HG03439 (cell line): ENCODE data around the gene CEBPG.

Source experiments
- ATAC-seq: cut with Tn5 transposase; IDR thresholded peaks from one replicate; pipeline ENCODE4 v1.9.1; 2021; ENCODE audit warnings: mild to moderate bottlenecking, moderate library complexity; ENCODE audit not compliant: unreplicated experiment

CEBPG gene

DNA sequence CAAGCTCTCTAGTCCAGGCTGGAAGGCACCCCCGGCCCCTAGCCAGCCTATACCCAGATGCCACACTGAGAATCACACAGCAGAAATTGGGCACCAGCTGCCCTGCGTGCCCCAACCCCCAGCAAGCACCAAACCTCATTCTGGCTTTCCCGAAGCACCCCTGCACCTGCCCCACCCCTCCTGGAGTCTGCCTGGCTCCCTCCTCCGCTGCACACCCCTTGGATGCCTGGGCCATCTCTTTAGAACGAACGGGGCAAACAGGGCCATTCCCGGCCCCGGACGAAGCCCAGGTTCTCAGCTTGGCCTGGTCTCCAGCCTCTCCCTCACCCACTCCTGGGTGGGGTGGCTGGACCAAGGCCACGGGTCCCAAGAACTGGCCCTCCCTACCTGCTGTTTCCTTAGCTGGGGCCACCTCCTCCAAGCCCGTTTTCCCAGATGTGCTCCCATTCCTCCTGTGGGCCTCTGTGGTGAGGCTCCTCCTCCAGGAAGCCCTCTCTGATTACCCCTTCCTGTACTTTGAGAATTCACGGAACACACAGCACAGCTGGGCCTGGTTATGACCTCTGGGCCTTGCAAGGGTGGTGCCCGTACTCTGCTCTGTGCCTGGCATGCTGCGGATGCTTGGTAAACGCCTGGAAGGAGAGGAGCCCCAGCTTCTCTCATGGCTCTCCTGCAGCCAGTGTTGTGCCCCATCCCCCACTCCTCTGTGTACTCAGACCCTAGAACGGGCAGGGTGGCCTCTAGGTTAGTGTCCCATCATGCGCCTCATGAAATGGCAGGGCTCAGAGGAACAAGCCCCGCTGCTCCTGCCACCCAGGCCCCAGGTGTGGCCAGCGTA, 21.4 kb downstream of the CEBPG start:
- ATAC-seq: no peak

DNA sequence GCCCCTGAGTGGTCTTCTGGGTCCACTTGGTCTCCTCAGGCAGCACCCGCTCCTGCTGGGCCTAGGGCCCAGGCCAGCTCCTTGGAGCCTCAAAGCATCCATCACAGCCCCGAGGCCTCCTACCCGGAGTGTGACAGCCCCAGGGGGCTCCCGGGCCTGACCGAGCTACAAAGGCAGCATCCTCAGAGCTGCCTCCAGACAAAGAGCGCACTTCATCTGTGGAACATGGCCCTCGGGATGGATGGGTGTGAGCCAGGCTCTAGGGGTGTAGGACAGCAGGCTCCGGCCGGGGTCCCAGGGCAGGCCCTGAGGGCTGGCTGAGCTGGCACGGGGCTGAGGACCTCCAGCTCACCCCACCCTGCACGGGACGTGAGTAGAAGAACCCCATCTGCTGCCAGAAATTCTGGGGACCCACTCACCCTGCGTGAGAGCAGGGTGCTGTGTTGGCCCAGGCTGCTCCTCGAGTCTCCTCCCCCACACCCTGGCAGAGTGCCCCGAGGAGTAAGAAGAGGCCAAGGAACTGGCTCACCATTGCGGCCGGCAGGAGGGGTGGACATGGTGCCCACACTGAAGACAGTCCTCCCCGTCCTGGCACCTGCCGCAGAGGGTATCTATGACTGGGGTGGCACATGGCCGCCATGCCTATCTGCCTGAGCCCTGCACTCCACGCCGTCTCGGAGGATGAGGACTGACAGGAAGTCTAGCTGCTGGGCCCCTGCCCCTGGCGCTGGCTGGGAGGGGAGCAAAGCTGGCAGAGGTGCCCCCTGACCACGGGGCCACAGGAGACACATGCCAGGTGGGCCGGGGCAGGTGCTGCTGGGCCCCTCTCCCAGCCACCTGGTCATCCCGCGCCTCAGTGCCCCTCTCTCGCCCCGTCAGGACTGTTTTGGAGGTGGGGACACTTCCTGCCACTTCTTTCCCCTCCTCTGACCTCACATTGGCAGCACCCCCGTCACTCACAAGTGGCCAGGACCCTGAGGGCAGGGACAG, 22.3 kb downstream of the CEBPG start:
- no peak for ATAC-seq

DNA sequence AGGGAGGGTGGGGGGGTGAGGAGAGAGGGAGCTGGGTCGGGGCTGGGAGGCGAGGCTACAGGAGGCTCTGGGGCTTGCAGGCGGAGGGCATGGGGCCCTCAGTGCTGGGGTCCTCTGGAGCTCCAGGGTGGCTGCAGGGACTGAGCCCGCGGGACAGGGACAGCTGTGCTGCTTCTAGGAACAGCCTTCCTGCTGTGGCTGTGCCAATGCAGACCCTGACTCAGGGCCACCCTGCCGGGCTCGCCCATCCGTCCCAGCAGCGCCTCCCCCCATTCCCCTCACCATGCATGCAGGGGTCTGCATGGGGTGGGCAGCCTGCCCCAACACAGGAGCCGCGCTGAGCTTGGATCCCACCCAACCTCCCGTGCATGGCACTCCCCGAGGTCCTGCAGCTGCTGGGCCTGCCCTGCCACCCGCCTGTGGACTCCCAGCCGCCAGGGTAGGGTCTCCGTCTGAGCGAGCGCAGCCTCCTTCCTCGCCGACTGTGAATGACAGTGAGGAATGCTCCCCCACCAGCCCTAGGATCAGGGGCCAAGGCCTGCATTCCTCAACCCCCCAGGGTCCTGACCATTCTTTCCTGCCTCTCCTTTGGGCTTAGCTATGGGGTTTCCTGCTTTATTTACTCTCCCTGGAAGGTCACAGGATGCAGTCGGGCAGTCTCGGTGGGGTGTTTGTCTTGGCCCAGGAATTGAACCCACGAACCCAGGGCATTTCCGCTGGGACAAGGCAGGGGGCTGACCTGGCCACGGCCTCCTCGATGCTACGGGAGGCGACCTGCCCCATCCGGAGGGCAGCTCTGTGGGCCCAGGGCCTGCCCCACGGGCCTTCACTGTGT, 23.4 kb downstream of the CEBPG start:
- ATAC-seq: no peak

DNA sequence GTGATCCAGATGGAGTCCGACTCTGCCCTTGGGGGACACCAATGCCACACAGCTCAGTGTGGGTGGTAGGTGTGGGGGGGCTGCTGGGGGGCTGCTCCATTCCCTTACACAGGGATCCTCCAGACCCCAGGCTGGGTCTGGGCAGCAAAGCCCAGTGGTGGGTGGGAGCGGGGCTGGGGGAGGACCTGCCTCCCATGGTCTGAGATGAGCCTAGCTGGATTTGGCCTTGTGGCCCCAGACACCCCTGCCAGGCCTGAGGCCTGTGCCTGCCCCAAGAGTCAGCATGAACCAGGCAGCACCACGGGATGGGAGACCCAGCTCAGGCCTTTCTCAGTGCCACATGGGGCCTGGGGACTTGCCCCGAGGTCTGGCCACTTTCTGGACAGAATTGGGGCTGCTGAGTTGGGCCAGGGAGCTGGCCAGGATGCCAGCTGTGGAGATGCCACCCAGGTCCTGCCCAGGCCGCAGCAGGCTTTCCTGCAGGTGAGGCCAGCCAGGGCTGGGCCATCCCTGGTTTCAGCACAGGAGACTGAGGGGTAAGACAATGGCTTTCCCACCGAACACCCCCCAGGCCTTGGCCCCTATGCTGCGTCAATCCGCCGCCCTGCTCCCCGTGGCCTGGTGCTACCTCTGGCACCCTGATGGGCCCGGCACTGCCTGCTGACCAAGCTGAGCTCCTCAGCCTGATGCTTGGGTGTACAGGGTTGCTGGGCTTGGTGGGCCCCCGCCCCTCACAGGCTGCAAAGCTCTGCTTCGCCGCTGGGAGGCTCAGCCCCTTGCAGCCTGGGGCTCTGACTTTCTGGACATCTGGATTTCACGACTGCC, 24.2 kb downstream of the CEBPG start:
- ATAC-seq: no peak

DNA sequence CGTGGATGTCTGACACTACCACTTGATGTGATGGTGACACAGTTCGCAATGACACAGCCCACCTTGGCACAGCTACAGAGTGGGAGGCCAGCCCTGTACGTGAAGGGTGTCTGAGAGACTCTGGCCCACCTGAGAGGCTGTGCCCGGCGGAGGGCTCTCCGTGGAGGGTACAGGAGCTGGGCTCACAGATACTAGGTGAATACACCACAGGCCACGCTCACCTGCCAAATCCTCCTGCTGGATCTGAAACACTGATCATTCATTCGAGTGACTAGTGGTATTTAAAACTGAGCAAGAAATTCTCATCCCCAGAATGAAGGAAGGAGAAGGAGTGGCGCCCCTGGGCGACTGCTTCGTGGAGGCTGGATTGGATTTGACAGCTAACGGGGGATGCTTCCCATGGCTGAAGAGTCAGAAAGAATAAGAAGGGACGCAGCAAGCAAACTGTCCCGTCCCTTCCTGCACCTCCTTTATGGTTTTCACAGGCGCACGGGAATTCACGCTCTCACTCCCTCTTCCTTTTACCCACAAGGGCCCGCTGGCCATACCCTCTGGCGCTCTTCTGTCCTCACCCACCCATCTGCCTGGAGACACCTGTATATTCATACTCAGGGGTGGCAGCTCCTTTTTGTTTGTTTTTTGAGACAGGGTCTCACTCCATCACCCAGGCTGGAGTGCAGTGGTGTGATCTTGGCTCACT, 25.0 kb downstream of the CEBPG start:
- no peak for ATAC-seq

DNA sequence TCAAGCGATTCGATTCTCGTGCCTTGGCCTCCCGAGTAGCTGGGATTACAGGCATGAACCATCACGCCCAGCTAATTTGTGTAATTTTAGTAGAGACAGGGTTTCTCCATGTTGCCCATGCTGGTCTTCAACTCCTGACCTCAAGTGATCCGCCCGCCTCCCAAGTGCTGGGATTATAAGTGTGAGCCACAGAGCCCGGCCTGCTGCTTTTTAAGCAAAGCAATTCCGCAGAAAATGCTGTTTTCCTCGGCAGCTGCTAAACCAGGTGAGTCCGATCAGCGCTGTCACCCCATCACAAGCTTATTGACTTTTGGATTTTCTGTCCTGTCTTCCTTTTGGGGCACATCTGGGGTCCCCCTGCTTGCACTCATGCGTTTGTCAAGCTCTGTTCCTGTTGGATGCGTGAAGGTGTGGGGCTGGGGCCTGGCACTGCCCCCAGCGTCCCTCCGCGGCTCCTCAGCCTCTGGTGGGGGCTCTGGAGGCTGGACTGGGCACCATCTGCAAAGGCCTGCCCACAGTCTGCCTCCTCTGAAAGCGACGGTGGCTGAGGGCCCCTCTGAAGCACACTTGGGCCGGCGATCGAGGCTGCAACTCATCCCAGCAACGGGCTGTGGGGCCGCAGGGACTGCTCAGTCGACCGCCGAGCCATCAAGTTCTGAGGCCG, 25.7 kb downstream of the CEBPG start:
- no peak for ATAC-seq

DNA sequence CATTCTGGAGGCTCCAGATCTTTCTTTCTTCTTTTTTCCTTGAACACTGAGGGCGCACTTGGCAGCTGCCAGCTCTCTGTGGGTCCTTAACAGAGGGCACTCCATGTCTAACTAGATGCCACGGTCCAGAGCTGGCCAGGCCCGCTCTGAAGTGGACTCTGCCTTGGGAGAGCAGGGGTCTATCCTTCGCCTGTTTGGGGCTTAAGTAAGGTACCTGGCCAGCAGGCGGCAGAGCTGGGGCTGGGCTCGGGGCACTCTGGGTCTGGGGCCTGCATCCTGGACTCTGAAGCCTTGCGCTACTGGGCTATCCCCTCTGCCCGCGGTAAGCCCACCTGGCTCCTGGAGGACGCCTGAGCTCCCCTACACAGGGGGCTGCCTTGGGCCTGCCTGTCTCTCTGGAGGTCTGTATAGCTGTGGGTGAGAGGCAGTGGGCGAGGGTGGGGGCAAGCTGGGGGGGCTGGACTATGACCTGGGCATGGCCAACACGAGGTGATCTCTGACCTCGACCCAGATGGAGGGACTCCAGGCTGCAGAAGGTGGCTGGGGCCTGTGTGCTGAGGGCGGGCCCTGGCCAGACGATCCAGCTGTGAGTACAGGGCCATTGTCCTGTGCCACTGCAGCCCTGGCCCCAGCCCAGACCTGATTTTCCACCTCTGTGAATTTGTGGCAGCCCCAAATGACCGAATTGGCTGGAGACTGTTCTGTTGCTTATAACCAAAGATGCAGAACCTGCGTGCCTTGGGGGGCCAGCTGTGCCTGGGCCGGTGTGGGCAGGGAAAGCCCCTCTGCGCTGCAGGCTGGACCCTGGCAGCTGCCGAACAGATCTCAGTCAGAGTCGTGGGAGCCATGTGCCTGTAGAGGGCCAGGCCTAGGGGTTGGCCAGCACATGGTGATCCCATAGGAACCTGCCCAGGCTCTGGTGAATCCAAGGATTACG, 26.5 kb downstream of the CEBPG start:
- no peak for ATAC-seq

DNA sequence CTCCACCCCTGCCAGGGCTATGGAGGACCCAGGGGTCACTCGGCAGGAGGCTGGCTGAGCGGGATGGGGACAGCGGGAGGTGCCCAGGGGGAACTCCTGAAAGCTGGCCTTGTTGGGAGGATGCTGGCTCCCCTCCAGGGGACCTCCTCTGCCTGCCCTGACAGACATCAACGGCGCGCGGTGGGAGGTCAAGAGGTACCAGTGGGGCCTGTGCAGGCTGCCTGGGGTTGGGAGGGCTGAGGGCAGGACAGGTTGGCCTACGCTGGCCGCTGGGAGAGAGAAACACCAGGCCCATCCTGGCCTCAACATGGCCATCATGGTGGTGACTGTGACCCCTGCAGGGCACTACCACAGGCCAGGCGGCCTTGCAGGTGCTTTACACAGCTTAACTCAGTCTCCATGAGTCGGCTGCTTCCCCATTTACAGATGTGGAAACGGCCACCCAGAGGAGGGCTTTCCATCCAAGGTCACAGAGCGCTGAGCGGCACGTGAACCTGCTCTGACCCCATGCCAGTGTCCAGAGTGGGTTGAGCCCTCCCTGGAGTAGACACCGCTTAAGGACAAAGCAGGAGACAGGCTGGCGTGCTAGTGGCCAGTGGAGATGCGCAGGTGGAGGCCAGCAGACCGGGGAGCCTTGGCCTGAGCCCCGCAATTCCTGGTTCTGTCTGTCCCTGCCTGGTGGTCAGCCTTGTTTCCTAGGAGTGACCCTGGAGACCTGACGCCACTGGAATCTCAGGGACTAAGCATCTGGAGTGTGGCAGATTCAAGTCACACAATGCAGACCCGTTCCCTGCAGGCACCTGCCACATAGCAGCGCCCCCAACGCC, 27.6 kb downstream of the CEBPG start:
- no peak for ATAC-seq

DNA sequence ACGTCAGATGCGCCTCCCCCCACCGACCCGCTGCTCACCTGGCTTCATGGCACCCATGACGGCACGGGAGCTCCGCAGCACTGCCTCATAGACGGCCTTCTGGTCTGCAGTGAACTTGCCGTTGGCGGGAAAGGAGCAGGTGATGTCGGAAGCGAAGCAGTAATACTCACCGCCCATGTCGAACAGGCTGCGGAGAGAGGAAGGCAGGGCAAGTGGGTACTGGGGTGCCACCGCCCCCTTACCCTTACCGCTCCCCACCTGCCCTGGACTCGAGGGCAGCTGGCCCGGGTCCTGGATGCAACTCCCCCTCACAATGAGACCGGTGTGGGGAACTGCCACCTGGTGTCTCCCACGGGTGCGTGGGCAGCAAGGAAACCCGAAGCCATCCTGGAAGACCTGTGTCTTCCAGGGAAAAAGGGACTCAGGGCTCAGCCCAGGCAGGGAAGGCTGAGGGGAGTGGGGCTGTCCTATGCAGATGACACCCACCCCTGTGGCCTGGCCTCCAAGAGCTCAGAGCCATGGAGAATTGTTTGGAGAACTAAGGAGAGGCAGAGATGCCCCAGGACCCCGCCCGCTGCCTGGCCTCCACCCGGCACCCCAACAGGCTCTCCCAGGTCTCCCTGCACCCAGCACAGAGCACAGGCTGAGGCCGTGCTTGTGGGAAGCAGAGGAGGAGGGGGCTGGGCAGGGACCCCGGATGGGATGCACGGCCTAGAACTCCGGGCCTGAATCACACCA, 28.3 kb downstream of the CEBPG start:
- ATAC-seq: no peak

DNA sequence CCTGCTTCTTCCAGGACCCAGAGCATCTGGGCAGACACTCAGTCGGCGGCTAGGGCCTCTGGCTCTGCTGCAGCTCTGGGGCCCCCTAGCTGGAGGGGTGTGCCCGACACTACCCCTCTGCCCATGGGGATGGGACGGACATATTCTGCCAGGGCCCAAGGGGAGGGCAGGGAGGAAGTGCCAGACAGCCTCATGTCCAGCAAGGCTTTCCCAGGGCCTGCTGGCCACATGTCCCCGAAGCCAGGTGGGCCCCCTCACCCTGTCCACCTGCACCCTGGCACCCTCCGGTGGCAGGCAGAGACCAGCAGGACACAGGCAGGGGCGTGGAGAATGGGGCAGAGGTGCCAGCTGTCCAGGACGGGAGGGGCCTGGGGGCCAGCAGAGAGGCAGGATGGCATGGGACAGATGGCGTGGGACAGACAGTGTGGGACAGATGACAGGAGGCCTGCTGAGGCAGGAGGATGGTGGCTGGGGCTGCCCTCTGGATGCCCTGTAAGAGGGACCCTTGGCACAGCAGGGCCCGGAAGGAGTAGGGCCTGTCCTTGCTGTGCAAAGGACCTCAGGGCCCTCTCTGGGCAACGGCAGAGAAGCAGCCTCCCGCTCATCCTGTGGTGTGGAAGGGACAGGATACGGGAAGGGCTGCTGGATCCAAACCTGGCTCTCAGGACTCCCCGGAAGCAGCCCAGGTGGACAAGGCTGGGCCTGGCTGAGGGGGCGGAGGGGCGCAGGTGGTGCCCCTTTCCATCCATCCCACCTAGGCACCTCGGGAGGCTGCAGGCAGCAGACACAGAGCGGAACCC, 29.1 kb downstream of the CEBPG start:
- ATAC-seq: no peak

DNA sequence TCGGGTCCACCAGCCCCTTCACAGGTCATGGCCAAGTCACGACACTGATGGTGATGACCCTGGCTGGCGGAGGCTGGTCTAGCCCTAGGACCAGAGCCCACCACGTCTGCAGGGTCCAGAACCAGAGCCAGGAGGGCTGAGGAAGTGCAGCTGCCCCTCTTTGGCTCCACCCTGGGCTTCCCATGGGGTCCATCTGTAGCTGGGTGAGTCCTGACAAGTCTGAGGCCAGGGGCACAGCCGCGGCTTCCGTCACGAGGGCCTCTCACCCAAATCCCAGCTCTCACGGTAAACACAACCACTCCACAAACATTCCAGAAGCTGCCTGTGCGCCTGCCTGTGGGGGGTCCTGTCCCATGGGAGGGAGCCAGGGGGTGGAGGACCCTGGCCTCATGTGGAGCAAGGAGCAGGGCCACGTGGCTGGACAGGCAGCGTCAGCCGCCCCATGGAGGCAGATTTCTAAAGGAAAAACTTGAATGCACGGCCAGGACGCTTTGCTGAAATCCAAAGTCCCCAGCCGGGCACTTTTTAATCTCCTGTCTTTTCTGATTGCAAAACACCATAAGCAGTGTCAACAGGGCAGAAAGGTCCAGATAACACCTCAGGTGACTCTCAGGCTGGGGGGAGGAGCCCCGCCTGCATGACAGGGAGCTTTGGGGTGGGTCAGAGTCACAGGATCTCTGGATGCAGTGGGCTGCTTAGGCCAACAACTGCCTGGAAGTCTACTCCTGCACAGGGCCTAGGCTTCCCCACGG, 29.9 kb downstream of the CEBPG start:
- ATAC-seq: no peak

DNA sequence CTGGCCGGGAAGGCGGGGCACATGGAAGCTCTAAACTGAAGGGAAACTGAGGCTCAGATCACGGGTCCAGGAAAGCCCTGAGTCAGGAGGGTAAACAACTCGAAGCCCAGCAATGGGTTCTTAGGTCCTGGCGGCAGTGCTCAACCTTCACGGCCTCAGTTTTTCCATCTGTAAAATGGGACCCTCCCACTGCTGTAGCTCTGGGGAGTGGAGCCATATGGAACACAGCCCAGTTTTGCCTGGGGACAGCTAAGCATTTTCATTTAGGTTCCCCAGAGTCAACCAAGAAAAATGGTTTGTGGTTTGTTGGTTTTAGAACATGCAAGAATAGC, 30.4 kb downstream of the CEBPG start:
- ATAC-seq: no peak

DNA sequence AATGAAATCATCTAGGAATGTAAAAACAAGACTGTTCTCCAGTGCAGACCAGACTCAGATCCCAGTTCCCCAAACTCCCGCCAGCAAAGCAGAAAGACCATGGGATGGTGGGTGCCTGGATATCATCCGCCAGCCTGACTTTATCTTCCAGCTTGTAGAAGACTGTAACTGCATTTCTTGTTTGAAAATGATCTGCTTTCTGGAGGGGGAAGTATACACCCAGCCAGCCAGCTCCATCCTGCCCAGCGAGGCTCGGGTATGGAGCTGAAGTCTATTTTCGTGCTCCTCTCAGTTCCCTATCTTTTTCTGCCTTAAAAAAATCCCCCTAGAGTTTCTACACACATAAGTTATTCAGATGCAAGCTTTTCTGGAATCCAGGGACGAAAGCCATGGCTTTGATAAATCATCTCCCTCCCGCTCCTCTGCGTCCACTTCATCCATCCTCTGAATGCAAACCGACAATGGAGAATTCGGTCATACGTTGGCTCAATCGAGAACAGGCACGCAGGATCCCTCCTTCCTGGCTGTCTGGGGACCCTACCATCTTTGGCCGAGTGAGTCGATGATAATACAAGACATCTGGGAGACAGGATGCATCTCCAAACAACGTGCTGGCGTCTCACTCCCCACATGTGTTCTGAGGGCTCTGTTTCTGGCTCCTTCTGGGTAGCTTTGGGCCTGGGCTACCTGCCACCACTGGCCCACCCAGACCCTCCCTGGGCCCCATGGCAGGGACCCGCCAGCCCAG, 31.2 kb downstream of the CEBPG start:
- no peak for ATAC-seq

DNA sequence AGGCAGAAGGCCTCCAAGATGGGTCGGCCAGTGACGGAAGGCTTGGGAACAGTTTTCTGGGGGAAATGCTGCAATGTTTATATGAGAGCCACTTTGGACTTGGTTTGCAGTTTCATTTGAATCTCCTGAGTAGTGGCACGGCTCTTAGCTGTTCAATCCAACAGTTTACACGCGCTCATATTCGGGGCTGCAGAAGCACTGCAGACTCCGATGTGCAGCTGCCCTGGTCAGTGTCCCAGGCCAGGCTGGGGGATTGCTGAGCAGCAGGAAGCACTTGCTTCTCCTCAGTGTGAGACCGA, 31.7 kb downstream of the CEBPG start:
- no peak for ATAC-seq
